Pancreas (tissue), 10 donors: ENCODE data around the gene ATXN1L. TPM values are rescaled to one million over a fixed set of nuclear protein-coding genes. Genes with fewer than 3 reads are reported as not detected.
"Not testable (repeated sequence)": the region's sequence is repeated elsewhere in the genome, so short reads cannot be mapped to it uniquely, and the experiment has no call there.

Experiments used
- ATAC-seq, 4 donors: fragments of 200-7000 bp; cut with Tn5 transposase; one replicate each; pipeline versions ENCODE4 v1.8.0 to v1.9.1; 2020; ENCODE audit warnings: mild to moderate bottlenecking in 4 of 4, moderate library complexity in 4 of 4
- DNase-seq, 6 donors: peaks; one replicate each; pipeline ENCODE4 v3.0.0-alpha.2; 2020
- FAIRE-seq: peaks from 2 replicates; lab custom pipeline; 2012; peaks lifted over from hg19 to GRCh38; lab: Jason Lieb, UNC
- H3K27ac ChIP-seq, 4 donors: fragments of 200-600 bp; sonication (generic); 1 replicate in 3 of 4; 2 replicates in 1 of 4; pipeline versions ENCODE4 v1.5.0 to v1.8.0; 2020
- H3K27me3 ChIP-seq, 4 donors: fragments of 200-600 bp; one replicate each; pipeline ENCODE4 v1.8.0; 2021
- H3K36me3 ChIP-seq, 3 donors: fragments of 200-600 bp; sonication (generic) in 1 of 3; one replicate each; pipeline versions ENCODE4 v1.5.0 to v1.8.0; 2020 to 2021
- H3K4me1 ChIP-seq, 3 donors: fragments of 200-600 bp; one replicate each; pipeline ENCODE4 v1.8.0; 2021
- H3K4me3 ChIP-seq, 4 donors: fragments of 200-600 bp; sonication (generic) in 2 of 4; one replicate each; pipeline versions ENCODE4 v1.5.0 to v1.8.0; 2020 to 2021
- H3K9me3 ChIP-seq, 4 donors: fragments of 200-600 bp; one replicate each; pipeline ENCODE4 v1.8.0; 2021
- WGBS, 2 donors: extraction: QIAGEN DNeasy Blood & Tissue Kit; methylation state at CpG; one replicate each; pipeline ENCODE4 v1.1.7; 2013; 5-methylcytosine and 5-hydroxymethylcytosine counted together
- intact Hi-C, 3 donors: fragments of 100-400 bp; cut with DNase I; formaldehyde crosslinking; loops; one replicate each; pipeline versions ENCODE4 v1.11.1 to v1.14.2; 2022
- polyA plus RNA-seq, 2 donors: library from polyadenylated mRNA; stranded (reverse); fragments of 200-250 nt; gene quantifications; one replicate each; pipeline ENCODE4 v1.2.3, GENCODE V29; 2013
- total RNA-seq, 6 donors: library from RNA; stranded (reverse); fragmentation: NEBNext Ultra II Directional in 4 of 6; extraction: Animal tissue kit (Norgen Biotek cat#: 25700) in 4 of 6; gene quantifications; one replicate each; pipeline versions ENCODE4 v1.2.1 to v1.2.4, GENCODE V29; 2021 to 2023
- TF ChIP-seq, protein P1 (sequence below), 4 donors: fragments of 200-600 bp; sonication (generic) in 3 of 4; IDR thresholded peaks; one replicate each; pipeline versions ENCODE4 v1.5.0 to v1.8.0; 2021; ENCODE audit warnings: antibody characterized with exemption in 4 of 4
- donor health status: healthy with polysubstance abuse.
- donor health status: DM: no; HTN: no; CAD: no; lungs with moderate emphysema.
- donor health status: DM: no; HTN: no; CAD: no.
- donor health status: control.
- donor health status: control.
- donor health status: Bipolar disorder and iron deficiency.
- donor health status: DM: yes; HTN: yes; CAD: no.
- donor health status: DM: no; HTN: no; CAD: no.
- donor health status: DM: no; HTN: no; CAD: no.
- donor health status: DM: yes; HTN: yes; CAD: no.

ATXN1L gene
- total and polyA plus RNA-seq, 8 donors, result 5.5 to 17.4 (median 11.6) TPM

DNA sequence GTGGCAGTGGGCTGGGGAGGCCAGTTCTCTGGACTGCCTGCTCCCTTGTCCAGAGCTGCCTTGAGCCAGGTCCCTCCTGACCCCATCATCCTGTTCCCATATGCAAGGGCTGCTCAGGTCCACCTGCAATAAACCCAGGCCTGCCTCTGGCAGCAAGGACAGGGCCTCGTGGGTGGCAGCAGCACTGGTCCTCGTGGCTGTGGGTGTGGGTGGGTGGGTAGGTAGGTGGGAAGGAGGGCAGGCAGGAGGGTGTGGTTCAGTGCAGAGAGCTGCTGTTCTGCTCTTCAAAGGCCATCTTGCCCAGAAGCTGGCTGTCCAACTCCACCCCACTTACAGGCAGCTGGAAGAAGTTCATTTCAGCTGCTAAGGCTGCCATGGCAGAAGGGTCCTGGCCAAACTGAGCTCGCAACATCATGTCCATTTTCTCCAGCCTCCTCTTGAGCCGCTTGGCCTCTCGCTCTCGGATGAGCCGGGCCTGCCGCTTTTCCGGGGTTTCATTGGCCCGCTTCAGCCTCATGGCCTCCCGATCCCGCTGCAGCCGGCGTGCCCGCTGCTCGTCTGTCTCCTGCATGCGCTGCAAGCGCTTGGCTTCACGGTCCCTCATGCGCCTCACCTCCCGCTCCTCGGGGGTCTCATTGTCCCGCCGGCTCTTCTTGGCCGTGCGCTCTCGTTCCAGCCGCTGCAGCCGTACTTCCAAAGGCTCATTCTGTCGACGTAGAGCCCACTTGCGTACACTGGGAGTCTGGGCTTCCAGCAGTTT, 14.2 kb downstream of the ATXN1L start:
- peak overlapping the region in 1 of 4 donors; percentile 31 for H3K27ac ChIP-seq
- DNase-seq (no peak), FAIRE-seq (no peak), ATAC-seq (no peak)
- no peak overlapping the region for H3K4me3 ChIP-seq
- H3K36me3 ChIP-seq, result peaks cover 0 to 7% (median 0%) of the 10 kb centered on the region in 3 donors
- TF ChIP-seq, protein P1, sequence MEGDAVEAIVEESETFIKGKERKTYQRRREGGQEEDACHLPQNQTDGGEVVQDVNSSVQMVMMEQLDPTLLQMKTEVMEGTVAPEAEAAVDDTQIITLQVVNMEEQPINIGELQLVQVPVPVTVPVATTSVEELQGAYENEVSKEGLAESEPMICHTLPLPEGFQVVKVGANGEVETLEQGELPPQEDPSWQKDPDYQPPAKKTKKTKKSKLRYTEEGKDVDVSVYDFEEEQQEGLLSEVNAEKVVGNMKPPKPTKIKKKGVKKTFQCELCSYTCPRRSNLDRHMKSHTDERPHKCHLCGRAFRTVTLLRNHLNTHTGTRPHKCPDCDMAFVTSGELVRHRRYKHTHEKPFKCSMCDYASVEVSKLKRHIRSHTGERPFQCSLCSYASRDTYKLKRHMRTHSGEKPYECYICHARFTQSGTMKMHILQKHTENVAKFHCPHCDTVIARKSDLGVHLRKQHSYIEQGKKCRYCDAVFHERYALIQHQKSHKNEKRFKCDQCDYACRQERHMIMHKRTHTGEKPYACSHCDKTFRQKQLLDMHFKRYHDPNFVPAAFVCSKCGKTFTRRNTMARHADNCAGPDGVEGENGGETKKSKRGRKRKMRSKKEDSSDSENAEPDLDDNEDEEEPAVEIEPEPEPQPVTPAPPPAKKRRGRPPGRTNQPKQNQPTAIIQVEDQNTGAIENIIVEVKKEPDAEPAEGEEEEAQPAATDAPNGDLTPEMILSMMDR (IDR thresholded peaks at IDR 0.05), result no peak
- H3K4me1 ChIP-seq, result peaks cover 3 to 9% (median 5%) of the 10 kb centered on the region in 3 donors
- 94 to 95% methylated on average over 32 of the region's 32 CpGs for WGBS, 2 donors
- intact Hi-C loops, result no loop called here
- H3K27me3 ChIP-seq, result no peaks in the 10 kb centered on the region
- H3K9me3 ChIP-seq, result no peaks in the 10 kb centered on the region

DNA sequence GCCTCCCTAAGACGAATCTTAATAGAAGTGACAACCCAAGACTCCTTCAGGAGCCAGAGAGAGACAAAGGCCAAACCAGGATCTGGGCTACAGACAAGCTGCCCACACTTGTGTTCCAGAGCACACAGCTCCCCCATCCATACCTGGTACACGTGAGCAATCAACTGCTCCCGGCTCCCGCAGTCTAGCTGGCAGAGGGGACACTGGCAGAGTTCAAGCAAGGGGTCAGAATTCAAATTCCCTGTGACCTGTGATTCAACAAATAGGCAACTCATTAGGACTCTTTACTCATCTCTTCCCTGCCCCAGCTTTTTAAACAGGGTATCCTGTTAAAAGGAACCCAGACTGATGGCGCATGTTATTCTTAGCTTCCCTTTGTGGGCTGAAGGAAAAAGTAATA, 18.2 kb downstream of the ATXN1L start:
- H3K27ac ChIP-seq, result no peak overlapping the region
- DNase-seq (no peak), FAIRE-seq (no peak), ATAC-seq (no peak)
- intact Hi-C loops, result no loop called here
- H3K36me3 ChIP-seq, result peaks cover 0 to 7% (median 0%) of the 10 kb centered on the region in 3 donors
- no peaks in the 10 kb centered on the region for H3K9me3 ChIP-seq
- WGBS, 2 donors, result 95 to 96% methylated on average over 5 of the region's 5 CpGs
- peaks cover 1 to 3% (median 3%) of the 10 kb centered on the region in 3 donors for H3K4me1 ChIP-seq
- TF ChIP-seq, protein P1 (IDR thresholded peaks at IDR 0.05), result no peak
- H3K27me3 ChIP-seq, result no peaks in the 10 kb centered on the region
- no peak overlapping the region for H3K4me3 ChIP-seq

DNA sequence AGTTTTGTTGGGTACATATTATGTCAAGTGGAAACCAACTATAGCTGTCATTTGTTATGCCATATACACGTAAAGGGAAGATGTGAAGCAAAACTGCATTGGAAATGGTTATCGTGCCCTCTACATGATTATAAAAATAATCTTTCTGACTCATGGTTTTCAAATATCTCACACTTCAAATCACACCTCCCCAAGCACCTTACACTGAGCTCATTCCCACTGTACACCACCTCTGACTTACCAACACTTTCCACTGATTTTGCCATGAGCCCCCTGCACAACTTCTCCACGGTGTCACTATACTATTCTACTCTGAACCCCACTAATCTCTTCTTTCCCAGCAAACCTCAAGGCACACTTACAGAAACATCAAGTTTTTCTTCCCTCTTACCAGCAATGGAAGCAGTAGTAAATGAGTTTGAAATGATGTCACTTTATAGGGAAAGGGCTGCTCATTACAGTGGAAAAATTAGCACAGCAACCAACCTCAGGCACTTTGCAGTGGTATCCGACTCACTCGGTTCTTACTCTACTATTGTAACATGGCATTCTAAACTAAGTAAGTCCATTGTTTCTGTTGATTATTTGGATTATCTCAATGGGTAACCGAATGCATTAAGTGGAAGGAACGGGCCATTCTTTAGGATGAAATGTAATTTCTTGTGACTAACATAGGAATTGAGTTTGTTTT, 19.5 kb downstream of the ATXN1L start:
- Histone ChIP-seq H3K9me3 (no peaks in the 10 kb centered on the region), H3K36me3 (peaks cover 0 to 2% (median 0%) of the 10 kb centered on the region in 3 donors), H3K4me3 (no peak overlapping the region), H3K4me1 (no peaks in the 10 kb centered on the region), H3K27me3 (no peaks in the 10 kb centered on the region), H3K27ac (no peak overlapping the region)
- TF ChIP-seq, protein P1 (IDR thresholded peaks at IDR 0.05), result no peak
- intact Hi-C loops, result no loop called here
- FAIRE-seq (no peak), ATAC-seq (no peak), DNase-seq (no peak)
- WGBS, 2 donors, result 75 to 84% methylated on average over 7 of the region's 7 CpGs

DNA sequence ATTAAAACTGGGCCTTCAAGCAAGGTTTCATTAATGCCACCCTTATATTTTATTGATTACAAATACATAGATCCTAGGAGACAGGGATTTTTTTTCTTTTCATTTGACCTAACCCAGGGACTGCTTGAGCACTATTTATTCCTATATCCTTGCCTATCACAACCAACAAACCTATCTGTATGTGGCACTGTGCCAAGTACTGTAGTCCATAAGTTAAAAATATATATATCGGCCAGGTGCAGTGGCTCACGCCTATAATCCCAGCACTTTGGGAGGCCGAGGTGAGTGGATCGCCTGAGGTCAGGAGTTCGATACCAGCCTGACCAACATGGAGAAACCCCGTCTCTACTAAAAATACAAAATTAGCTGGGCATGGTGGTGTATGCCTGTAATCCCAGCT, 21.4 kb downstream of the ATXN1L start:
- H3K4me3 ChIP-seq, H3K36me3 ChIP-seq, DNase-seq, H3K27me3 ChIP-seq, FAIRE-seq, H3K4me1 ChIP-seq, intact Hi-C loops, H3K9me3 ChIP-seq, ATAC-seq, H3K27ac ChIP-seq: not testable (repeated sequence)
- WGBS, 2 donors, result 90 to 93% methylated on average over 6 of the region's 6 CpGs

DNA sequence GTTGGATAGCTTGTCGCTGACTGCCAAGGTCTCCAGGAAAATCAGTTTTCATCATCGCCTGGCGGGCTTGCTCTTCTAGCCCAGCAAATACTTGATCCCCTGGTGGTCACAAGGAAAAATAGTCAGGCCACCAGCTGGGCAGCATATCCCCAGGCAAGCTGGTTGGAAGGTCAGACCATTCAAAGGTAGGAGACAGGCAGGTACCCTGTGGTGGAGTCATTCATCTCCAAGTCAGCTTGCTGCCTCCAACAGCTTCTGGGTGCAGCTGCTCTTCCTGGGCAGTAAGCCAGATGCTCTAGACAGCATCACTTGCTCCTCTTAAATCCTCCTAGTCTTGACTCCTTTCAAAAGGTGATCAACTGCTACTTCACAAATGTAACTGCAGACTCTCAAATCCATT, 22.2 kb downstream of the ATXN1L start:
- no peak for ATAC-seq
- no peaks in the 10 kb centered on the region for H3K9me3 ChIP-seq
- H3K4me3 ChIP-seq, result no peak overlapping the region
- DNase-seq, result no peak
- no peak overlapping the region for H3K27ac ChIP-seq
- H3K4me1 ChIP-seq, result no peaks in the 10 kb centered on the region
- intact Hi-C loops, result no loop called here
- FAIRE-seq, result no peak
- TF ChIP-seq, protein P1 (IDR thresholded peaks at IDR 0.05), result no peak
- WGBS, 2 donors, result 93 to 94% methylated on average over 3 of the region's 3 CpGs
- H3K36me3 ChIP-seq, result no peaks in the 10 kb centered on the region
- no peaks in the 10 kb centered on the region for H3K27me3 ChIP-seq
